Endodermal cell (in vitro differentiated cells): Measurements from ENCODE around the gene PAMR1. TPM values are rescaled to one million over a fixed set of nuclear protein-coding genes. Genes with fewer than 3 reads are reported as not detected.

ENCODE experiments used
- DNase-seq: peaks from one replicate; pipeline ENCODE4 v3.0.0-alpha.2; 2017
- H3K27ac ChIP-seq: 2 replicates; pipeline ENCODE4 v1.5.1; 2013; ENCODE audit warnings: mild to moderate bottlenecking, low read depth, low read length, moderate library complexity
- H3K27me3 ChIP-seq: 2 replicates; pipeline ENCODE4 v1.6.1; 2013; ENCODE audit warnings: mild to moderate bottlenecking, low read length, moderate library complexity; ENCODE audit not compliant: insufficient read depth, control insufficient read depth, poor library complexity, severe bottlenecking
- H3K36me3 ChIP-seq: 2 replicates; pipeline ENCODE4 v1.7.0; 2013; ENCODE audit warnings: mild to moderate bottlenecking, low read length, moderate library complexity; ENCODE audit not compliant: control insufficient read depth, insufficient read depth
- H3K4me1 ChIP-seq: one replicate; pipeline ENCODE4 v1.7.0; 2013; ENCODE audit warnings: low read length; ENCODE audit not compliant: control insufficient read depth, insufficient read depth
- H3K4me3 ChIP-seq: 2 replicates; pipeline ENCODE4 v1.5.1; 2013; ENCODE audit warnings: mild to moderate bottlenecking, low read length, moderate library complexity
- H3K9ac ChIP-seq: 2 replicates; pipeline ENCODE4 v1.6.1; 2013; ENCODE audit warnings: mild to moderate bottlenecking, low read length, moderate library complexity; ENCODE audit not compliant: poor library complexity, severe bottlenecking; ENCODE audit errors: extremely low read depth
- H3K9me3 ChIP-seq: 2 replicates; pipeline ENCODE4 v1.6.1; 2013; ENCODE audit warnings: mild to moderate bottlenecking, low read length, moderate library complexity; ENCODE audit not compliant: control insufficient read depth
- H3K27ac Mint-ChIP-seq: 2 replicates; pipeline ENCODE4 v1.8.0; 2020; ENCODE audit warnings: mixed read lengths
- H3K27me3 Mint-ChIP-seq: 2 replicates; pipeline ENCODE4 v1.8.0; 2021; ENCODE audit warnings: mild to moderate bottlenecking, mixed read lengths; ENCODE audit not compliant: insufficient read depth
- H3K36me3 Mint-ChIP-seq: 2 replicates; pipeline ENCODE4 v1.8.0; 2020; ENCODE audit warnings: low read depth, mixed read lengths
- H3K4me1 Mint-ChIP-seq: 2 replicates; pipeline ENCODE4 v1.8.0; 2020; ENCODE audit warnings: mixed read lengths
- H3K4me3 Mint-ChIP-seq: 2 replicates; pipeline ENCODE4 v1.8.0; 2020; ENCODE audit warnings: mild to moderate bottlenecking, moderate library complexity, mixed read lengths
- H3K9me3 Mint-ChIP-seq: 2 replicates; pipeline ENCODE4 v1.8.0; 2020; ENCODE audit warnings: mild to moderate bottlenecking, mixed read lengths
- WGBS, 2 experiments: methylation state at CpG; one replicate each; pipeline versions ENCODE4 v1.1.5 to v1.1.7; 2013; ENCODE audit warnings: missing lambda C conversion rate in 2 of 2, mixed read lengths in 1 of 2; ENCODE audit not compliant: insufficient coverage in 1 of 2, insufficient read length in 1 of 2; 5-methylcytosine and 5-hydroxymethylcytosine counted together
- total RNA-seq, 2 donors: library from RNA; stranded (reverse); fragmentation: NEBNext Ultra II Directional in 1 of 2; extraction: Animal tissue kit (Norgen Biotek cat#: 25700) in 1 of 2; gene quantifications; 2 replicates in 1 of 2; 3 replicates in 1 of 2; pipeline ENCODE4 v1.2.1, GENCODE V29; 2021
- TF ChIP-seq, protein P1 (sequence below): fragments of 200-600 bp; sonication (generic); conservative IDR thresholded peaks from 2 replicates; pipeline ENCODE4 v1.5.0; 2021; ENCODE audit warnings: antibody characterized with exemption, mild to moderate bottlenecking

PAMR1 gene
- total RNA-seq, 2 donors from 2014 or later = 55.3 to 79.0 TPM

DNA sequence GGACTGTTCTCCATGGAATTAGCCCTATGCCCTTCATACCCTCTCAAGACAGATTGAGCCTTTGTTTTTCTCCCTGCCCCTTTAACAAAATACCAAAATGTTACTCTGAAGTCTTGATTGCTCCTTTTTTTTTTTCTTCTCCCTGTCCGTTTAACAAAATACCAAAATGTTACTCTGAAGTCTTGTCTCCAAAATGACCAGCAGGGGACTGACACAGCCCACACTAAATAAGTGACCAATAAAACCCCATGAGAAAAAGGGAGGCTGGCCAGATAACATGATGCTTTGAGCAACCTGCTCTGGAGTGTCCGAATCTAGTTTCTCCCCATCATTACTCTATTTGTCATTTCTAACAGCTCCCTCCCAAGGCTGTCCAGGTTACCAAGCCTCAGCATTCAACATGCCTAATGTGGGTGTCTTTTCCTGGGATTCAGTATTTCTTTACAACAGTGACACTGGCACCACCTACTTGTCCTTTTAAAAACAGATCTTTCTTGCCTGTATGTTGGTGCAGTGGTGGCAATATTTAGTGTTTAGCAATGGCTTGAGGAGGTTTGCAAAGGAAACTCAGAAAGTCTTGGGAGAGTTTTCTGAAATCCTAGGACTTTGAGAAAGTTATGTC lies 63.4 kb downstream of the PAMR1 start:
- no peak for DNase-seq
- Mint-ChIP-seq H3K4me3 (no peak overlapping the region), H3K9me3 (no peaks in the 10 kb centered on the region), H3K27me3 (peaks cover 10% of the 10 kb centered on the region), H3K4me1 (peaks cover 3% of the 10 kb centered on the region), H3K36me3 (peaks cover 12% of the 10 kb centered on the region), H3K27ac (no peak overlapping the region)
- H3K9ac ChIP-seq = no peak overlapping the region
- WGBS, 2 experiments = 82 to 86% methylated on average over 1 to 2 of the region's 2 CpGs
- no peak overlapping the region for H3K4me3 ChIP-seq
- TF ChIP-seq, protein P1, sequence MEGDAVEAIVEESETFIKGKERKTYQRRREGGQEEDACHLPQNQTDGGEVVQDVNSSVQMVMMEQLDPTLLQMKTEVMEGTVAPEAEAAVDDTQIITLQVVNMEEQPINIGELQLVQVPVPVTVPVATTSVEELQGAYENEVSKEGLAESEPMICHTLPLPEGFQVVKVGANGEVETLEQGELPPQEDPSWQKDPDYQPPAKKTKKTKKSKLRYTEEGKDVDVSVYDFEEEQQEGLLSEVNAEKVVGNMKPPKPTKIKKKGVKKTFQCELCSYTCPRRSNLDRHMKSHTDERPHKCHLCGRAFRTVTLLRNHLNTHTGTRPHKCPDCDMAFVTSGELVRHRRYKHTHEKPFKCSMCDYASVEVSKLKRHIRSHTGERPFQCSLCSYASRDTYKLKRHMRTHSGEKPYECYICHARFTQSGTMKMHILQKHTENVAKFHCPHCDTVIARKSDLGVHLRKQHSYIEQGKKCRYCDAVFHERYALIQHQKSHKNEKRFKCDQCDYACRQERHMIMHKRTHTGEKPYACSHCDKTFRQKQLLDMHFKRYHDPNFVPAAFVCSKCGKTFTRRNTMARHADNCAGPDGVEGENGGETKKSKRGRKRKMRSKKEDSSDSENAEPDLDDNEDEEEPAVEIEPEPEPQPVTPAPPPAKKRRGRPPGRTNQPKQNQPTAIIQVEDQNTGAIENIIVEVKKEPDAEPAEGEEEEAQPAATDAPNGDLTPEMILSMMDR = peak; percentile 48
- H3K36me3 ChIP-seq = no peaks in the 10 kb centered on the region
- H3K9me3 ChIP-seq = no peaks in the 10 kb centered on the region
- H3K27me3 ChIP-seq = no peaks in the 10 kb centered on the region
- no peak overlapping the region for H3K27ac ChIP-seq
- H3K4me1 ChIP-seq = no peaks in the 10 kb centered on the region

DNA sequence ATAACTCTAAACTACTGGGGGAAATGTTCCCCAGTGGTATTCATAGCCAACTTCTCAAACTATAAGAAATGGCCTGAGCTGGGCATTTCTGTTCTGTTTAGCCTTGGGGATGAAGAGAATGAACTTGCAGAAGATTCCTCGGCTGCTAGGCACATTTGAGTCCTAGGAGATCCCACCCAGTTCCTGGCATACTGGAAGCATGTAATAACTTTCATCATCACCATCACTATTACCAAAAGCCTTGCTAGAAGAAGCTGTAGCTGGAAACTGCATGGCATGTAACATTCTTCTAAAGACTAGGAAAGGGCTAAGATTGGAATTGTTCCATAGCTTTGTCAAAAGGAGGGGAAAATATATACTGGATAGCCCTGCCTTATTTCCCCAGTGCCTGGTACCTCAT lies 65.9 kb downstream of the PAMR1 start:
- TF ChIP-seq, protein P1 = no peak
- H3K27me3 ChIP-seq = no peaks in the 10 kb centered on the region
- no peak overlapping the region for H3K9ac ChIP-seq
- no peak for DNase-seq
- no peak overlapping the region for H3K4me3 ChIP-seq
- no peaks in the 10 kb centered on the region for H3K9me3 ChIP-seq
- no peaks in the 10 kb centered on the region for H3K4me1 ChIP-seq
- peaks cover 8% of the 10 kb centered on the region for H3K27me3 Mint-ChIP-seq
- H3K27ac ChIP-seq = no peak overlapping the region
- no peaks in the 10 kb centered on the region for H3K9me3 Mint-ChIP-seq
- peaks cover 3% of the 10 kb centered on the region for H3K4me1 Mint-ChIP-seq
- H3K4me3 Mint-ChIP-seq = no peak overlapping the region
- no peaks in the 10 kb centered on the region for H3K36me3 ChIP-seq
- 93% methylated on average over 1 of the region's 1 CpG; no CpG with 5 or more reads in 1 of the 2 experiments for WGBS, 2 experiments
- H3K27ac Mint-ChIP-seq = no peak overlapping the region
- H3K36me3 Mint-ChIP-seq = peaks cover 13% of the 10 kb centered on the region

DNA sequence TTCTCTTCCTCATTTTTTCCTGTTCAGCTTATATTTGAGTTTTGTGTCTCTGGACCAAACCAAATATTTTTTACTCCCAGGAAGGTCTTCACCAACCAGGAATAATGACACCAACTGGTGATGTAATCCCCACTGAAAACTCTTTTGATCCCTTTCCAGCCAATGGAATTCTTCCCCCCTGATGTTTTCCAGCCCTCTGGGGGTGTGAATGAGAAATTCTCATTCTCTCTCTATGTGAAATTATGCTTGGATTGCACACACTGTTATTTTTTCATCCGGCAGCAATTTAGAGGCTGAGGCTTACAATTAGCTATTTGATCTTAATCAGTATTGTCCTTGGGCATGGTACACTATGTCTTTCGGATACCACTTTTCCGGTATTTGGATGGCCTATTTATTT lies 66.6 kb downstream of the PAMR1 start:
- no peaks in the 10 kb centered on the region for H3K9me3 Mint-ChIP-seq
- H3K4me3 ChIP-seq = no peak overlapping the region
- peaks cover 3% of the 10 kb centered on the region for H3K4me1 Mint-ChIP-seq
- H3K36me3 Mint-ChIP-seq = peaks cover 14% of the 10 kb centered on the region
- WGBS, 2 experiments = 95 to 96% methylated on average over 2 to 3 of the region's 3 CpGs
- no peak overlapping the region for H3K27ac ChIP-seq
- H3K27me3 ChIP-seq = no peaks in the 10 kb centered on the region
- H3K9ac ChIP-seq = no peak overlapping the region
- H3K27ac Mint-ChIP-seq = no peak overlapping the region
- no peaks in the 10 kb centered on the region for H3K36me3 ChIP-seq
- H3K4me1 ChIP-seq = no peaks in the 10 kb centered on the region
- H3K9me3 ChIP-seq = no peaks in the 10 kb centered on the region
- no peak for DNase-seq
- no peak overlapping the region for H3K4me3 Mint-ChIP-seq
- peaks cover 8% of the 10 kb centered on the region for H3K27me3 Mint-ChIP-seq
- TF ChIP-seq, protein P1 = no peak
